GM19099 (cell line): ENCODE results near the gene MET.

Experiments
- POLR2A ChIP-seq: IDR thresholded peaks from 3 replicates; pipeline ENCODE4 v1.6.1; 2011; ENCODE audit warnings: low read depth; ENCODE audit not compliant: insufficient read length; ENCODE audit errors: extremely low read depth

The MET gene

DNA sequence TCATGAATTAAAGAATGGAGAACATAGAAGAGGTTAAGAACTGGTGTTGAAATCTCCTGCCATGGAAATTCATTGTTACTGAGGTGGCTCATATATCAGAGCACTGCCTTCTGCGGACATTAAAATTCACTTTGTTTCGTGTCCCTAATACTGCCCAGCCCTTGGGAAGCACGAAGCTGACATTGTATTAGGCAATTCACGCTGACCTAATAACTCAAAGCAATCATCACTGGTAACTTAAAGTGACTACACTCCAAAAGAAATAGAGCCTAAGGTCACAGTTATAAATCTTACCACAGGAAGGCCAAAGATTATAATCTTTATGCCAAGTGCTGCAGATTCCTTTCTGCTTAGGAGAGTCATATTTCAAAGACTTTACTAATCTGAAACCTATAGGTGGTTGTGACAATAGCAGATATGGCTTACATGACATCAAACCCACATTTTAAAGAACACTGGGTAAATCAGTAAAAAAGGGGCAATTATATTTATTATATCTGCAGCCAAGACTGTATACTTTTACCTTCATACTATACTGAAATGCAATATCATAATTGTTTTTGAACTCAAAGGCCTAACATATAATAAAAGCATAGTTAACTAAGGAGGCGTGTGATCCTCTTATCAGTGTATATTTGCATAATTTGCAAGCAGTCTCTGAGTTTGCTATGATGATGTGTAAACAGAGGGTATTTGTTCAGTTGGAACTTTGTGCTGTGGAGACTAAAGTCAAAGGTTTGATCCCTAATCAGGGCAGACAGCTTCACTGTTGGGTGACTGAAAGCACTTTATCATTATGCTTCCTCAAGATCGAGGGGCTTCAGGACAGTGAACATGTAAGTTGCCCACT lies 138.5 kb downstream of the MET start:
- TF ChIP-seq POLR2A: no peak

DNA sequence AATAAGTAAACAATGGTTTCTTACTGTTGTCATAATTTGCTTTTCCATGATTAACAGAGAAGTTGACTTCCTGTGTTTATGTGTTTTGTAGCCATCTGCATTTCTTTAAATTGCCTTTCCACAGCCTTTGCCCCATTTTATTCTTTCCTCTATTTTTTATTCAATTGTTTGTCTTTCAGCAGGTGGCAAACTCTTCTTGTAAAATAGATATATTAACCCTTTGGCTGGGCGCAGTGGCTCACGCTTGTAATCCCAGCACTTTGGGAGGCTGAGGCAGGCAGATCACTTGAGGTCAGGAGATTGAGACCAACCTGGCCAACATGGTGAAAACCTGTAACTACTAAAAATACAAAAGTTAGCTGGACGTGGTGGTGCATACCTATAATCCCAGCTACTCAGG lies 139.8 kb downstream of the MET start:
- TF ChIP-seq POLR2A: no peak

DNA sequence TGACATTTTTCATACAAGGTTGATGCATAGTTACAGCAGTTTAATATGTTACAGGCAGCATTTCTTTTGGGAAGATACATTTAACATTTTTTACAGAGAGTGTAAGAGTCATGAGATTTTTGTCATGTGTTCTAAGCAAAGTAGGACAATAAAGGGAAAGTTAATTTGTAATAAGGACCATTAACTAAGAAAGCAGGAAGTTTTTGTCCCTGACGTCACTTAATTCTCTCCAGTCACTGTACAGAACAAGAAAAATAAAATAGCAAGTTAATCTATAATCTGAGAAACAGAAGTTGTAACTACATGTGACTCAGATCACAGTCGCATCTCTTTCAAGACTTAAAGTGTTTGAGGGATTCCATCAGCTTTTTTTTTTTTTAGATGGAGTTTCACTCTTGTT lies 140.9 kb downstream of the MET start:
- no peak for TF ChIP-seq POLR2A

DNA sequence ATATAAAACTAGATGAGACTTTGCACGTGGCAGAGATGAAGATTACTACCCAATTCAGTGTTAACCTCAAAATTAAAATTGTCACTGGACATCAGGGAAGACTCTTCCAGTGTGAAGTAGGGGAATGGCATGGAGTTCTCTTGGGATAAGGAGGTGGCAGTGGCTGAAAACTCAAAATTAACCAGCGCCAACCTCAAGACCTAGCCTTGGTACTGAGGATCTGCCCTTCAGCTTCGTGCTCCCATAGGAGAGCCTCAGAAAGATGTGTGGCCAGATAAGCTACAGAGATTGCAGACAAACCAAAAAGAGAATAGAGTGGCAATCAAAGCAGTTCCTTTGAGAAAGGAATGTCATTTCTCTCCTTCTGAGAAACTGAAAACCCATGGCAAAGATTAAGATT lies 143.0 kb downstream of the MET start:
- no peak for TF ChIP-seq POLR2A

DNA sequence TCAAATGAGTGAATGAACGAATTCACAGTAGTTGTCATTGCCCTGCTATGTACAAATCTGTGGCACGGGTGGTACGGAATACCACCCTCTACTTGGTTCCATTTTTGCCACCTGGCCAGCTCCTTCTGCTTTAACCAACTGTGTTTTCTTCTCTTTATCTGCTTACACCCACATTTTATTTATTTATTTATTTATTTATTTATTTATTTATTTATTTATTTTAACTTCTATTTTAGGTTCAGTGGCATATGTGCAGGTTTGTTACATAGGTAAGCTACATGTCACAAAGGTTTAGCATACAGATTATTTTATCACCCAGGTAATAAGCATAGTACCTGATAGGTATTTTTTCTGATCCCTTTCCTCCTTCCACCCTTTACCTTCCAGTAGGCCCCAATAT lies 148.2 kb downstream of the MET start:
- no peak for TF ChIP-seq POLR2A

DNA sequence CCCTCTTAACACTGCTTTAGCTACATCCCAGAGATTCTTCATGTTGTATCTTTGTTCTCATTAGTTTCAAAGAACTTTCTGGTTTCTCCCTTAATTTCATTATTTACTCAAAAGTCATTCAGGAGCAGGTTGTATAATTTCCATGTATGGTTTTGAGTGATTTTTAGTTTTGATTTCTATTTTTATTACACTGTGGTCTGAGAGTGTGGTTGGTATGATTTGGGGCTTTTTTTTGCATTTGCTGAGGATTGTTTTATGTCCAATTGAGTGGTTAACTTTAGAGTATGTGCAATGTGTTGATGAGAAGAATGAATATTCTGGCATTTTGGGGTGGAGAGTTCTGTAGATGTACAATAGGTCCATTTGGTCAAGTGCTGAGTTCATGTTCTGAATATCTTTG lies 152.5 kb downstream of the MET start:
- TF ChIP-seq POLR2A: no peak

DNA sequence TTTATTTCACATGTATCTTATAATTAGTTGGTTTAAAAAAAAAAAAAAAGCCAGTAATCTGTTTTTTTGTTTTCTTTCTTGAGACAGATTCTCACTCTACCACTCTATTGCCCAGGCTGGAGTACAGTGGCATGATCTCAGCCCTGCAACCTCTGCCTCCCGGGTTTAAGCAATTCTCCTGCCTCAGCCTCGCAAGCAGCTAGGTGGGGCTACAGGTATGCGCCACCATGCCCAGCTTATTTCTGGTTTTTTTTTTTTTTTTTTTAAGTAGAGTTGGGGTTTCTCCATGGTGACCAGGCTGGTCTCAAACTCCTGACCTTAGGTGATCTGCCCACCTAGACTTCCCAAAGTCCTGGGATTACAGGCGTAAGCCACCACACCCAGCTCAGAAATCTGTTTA lies 156.3 kb downstream of the MET start:
- TF ChIP-seq POLR2A: no peak

DNA sequence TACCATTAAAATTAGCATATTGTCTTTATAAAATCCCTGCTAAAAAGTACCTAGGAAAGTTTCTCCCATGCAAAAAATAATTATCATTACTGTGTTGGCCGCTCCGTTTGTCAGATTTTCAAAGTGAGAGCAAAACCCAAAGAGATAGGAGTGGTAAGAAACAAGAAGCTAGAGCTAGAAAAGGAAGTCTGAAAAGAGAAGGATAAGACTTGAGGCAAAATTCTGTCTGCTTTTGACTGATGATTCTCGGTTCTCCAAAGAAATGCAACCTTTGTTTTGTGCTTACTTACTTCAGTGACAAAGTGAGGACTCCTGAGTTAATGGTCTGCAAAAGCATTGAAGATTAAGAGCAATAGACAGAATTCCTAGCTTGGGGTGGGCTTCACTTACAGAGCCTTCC lies 157.0 kb downstream of the MET start:
- no peak for TF ChIP-seq POLR2A

DNA sequence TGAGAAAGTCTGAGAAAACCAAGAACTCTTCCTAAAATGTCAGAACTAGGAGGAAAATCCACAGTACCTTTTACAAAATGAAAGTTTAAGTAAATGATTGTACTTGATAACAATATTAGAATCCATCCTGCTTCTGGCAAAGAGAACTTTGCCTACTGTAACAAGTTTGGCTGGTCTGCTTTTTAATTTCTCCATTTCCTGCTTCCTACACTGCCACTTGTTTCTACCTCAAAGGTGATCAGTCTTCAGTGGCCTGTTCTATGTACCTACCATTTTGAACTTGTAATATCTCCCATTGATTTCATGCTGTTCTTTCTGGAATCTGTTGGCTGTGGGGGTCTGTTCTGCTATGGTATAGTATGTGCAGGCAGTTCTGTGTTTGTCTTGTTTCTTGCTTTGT lies 157.5 kb downstream of the MET start:
- TF ChIP-seq POLR2A: no peak

DNA sequence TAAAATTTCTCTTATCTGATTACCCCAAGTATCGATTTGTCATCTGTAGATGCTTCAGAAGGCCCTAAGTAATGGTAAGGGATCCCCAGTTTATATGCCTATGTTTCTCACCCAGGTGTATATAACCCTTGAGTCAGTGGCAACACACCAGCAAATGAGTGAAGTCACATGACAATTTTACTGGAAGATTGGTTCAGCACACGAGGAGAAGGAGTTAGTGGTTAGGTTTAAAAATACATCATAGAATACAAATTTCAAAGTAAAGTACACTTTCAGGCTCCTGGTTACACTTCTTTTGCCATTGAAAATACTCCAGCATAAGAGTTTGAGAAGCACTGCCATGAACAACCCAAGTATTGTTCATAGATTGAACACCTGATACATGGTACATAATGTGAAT lies 160.7 kb downstream of the MET start:
- no peak for TF ChIP-seq POLR2A

DNA sequence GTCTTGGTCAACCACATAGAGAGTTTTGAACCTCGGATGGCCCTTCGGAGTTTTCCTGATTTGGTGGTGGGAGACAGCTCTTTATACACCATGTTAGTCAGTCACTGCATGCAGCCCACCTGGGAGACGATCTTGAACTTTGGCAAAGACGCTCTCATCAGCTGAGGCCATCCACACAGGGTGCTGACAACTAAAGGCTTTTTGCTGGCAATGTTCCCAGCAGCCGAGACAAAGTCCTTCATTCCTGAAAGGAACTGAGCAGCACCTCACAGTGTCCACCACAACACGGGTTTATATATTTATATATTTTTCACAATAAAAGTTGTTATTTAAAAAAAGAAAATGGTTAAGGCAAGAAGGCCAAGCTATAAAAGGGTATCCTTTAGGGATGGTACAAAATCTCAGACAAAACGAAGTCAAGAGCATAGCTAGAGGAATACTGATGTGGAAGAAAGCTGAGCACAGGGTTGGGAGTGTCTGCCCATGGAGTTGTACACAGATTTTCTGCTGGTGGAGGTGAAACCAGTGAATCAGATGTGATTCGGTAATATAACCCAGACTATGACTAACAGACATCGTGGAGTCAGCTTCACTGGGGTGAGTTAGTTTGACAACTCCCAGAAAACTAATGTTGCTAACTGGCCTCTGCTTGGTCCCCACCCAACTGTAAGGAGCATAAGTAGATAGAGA lies 163.0 kb downstream of the MET start:
- TF ChIP-seq POLR2A: no peak

DNA sequence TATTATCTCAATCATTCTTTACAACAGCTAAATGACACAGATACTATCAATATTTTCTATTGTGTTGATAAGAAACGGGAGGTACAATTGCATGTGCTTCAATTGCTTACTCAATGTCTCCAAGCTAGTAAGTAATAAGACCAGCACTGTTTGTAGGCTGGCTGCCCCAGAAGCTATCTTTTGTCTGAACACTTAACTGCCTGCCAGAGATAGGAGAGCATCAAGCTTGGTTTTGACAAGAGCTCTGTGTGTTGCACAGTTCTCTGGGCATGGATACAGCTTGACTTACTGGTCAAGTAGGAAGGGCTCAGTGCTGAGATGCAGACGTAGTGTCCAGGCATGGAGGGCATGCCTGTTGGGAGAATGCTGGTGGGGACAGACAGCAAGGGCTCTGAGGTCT lies 164.1 kb downstream of the MET start:
- TF ChIP-seq POLR2A: no peak

DNA sequence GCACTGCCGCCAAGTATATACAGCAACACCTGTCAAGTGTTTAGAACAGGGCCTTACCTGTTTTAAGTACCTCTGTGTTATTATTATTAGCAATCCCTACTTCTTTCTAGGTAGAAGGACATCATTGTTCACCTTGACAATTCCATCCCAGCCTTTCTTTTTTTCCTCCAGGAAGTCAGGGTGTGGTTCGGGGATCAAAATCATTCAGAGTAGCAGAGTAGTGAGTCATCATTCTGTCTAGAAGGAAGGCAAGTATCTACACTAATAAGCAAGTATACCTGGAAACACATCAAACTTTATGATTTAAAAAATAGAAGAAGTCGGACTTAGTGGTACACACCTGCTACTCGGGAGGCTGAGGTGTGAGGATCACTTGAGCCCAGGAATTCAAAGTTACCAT lies 164.9 kb downstream of the MET start:
- TF ChIP-seq POLR2A: no peak

DNA sequence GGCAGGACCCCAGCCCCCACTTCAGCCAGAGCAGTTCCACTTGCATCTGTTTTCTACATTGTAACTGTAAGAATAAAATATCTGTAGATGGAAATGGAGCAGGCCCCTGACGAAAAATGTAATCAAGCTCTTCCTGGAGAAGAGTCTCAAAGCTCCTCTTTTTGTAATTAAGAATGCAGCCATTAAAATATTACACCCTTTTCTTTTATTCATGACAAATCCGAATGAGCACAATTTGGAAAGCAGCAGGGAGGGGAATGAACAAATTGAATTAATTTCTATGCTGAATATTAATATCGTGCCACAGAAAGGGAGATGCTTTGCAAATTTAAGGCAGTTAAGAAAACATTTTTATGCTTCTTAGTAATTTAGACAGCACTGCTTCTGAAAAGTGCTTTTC lies 165.6 kb downstream of the MET start:
- no peak for TF ChIP-seq POLR2A

DNA sequence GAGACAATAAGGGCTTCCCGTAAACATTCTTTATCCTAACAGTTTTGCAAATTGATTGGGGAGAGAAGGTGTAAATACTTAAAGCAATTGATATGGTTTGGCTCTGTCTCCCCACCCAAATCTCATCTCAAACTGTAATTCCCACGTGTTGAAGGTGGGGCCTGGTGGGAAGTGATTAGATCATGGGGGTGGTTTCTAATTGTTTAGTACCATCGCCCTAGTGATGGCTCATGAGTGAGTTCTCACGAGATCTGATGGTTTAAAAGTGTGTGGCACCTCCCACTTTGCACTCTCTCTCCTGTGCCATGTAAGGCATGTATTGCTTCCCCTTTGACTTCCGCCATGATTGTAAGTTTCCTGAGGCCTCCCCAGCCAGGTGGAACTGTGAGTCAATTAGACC lies 168.3 kb downstream of the MET start:
- no peak for TF ChIP-seq POLR2A

DNA sequence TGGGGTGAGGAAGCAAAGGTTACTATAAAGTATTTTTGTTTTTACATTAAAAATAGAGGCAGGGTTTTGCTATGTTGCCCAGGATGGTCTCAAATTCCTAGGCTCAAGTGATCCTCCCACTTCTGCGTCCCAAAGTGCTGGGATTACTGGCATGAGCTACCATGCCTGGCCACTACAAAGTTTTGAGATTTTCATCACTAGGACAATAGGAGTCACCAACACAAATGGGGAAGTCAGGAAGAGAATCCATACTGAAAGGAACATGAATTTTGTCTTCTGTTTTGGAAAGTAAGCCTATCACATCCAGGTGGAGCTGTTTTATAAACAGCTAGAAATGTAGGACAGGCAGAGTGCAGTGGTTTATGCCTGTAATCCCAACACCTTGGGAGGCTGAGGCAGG lies 170.4 kb downstream of the MET start:
- no peak for TF ChIP-seq POLR2A
